ENCODE results near the gene DNAJC22. TPM values are rescaled to one million over a fixed set of nuclear protein-coding genes. Genes with fewer than 3 reads are reported as not detected.
"Not testable (repeated sequence)": the region's sequence is repeated elsewhere in the genome, so short reads cannot be mapped to it uniquely, and the experiment has no call there.

Gene DNAJC22
- total RNA-seq = not detected

- H3K27me3 ChIP-seq (ENCODE audit: control insufficient read depth in 3 of 3, insufficient read depth in 3 of 3, low read length in 3 of 3) = peaks cover 68 to 77% (median 72%) of the 10 kb centered on the region in 3 donors
These were observed at the start of gene DNAJC22 for GRCh38 chr12:49346659-49347310. Gene DNAJC22 (plus strand): TSS chr12:49346888. CDS start chr12:49348873, 1,985 bp downstream.

GRCh38 chr12:49297695-49298060 is 49.0 kb upstream of the DNAJC22 start:
- Histone ChIP-seq H3K4me3 (ENCODE audit: low read length in 3 of 3) (no peak overlapping the region), H3K9ac (ENCODE audit: low read depth in 1 of 3, low read length in 3 of 3) (no peak overlapping the region), H3K36me3 (ENCODE audit: control insufficient read depth in 3 of 3, insufficient read depth in 3 of 3, low read length in 3 of 3) (no peaks in the 10 kb centered on the region), H3K27me3 (ENCODE audit: control insufficient read depth in 3 of 3, insufficient read depth in 3 of 3, low read length in 3 of 3) (peaks cover 42 to 51% (median 43%) of the 10 kb centered on the region in 3 donors), H3K27ac (ENCODE audit: low read depth, low read length) (no peak overlapping the region), H3K9me3 (ENCODE audit: control insufficient read depth in 3 of 3, low read length in 3 of 3) (no peaks in the 10 kb centered on the region), H3K4me1 (ENCODE audit: control insufficient read depth in 3 of 3, insufficient read depth in 3 of 3, low read length in 3 of 3) (peaks cover 10 to 14% (median 12%) of the 10 kb centered on the region in 3 donors)

More at GRCh38 chr12:49346659-49347310, at the start of gene DNAJC22:
- Histone ChIP-seq H3K4me1 (ENCODE audit: control insufficient read depth in 3 of 3, insufficient read depth in 3 of 3, low read length in 3 of 3) (peaks cover 42 to 51% (median 44%) of the 10 kb centered on the region in 3 donors), H3K27ac (ENCODE audit: low read depth, low read length) (no peak within 1 kb of the TSS), H3K9me3 (ENCODE audit: control insufficient read depth in 3 of 3, low read length in 3 of 3) (no peaks in the 10 kb centered on the region), H3K4me3 (ENCODE audit: low read length in 3 of 3) (peak within 1 kb of the TSS; percentile 56 to 66 (median 63)), H3K9ac (ENCODE audit: low read depth in 1 of 3, low read length in 3 of 3) (peak within 1 kb of the TSS; percentile 12 to 62 (median 23)), H3K36me3 (ENCODE audit: control insufficient read depth in 3 of 3, insufficient read depth in 3 of 3, low read length in 3 of 3) (no peaks in the 10 kb centered on the region)

GRCh38 chr12:49298160-49298559 is 48.5 kb upstream of the DNAJC22 start:
- Histone ChIP-seq H3K4me3 (ENCODE audit: low read length in 3 of 3) (no peak overlapping the region), H3K27me3 (ENCODE audit: control insufficient read depth in 3 of 3, insufficient read depth in 3 of 3, low read length in 3 of 3) (peaks cover 42 to 50% (median 43%) of the 10 kb centered on the region in 3 donors), H3K9me3 (ENCODE audit: control insufficient read depth in 3 of 3, low read length in 3 of 3) (no peaks in the 10 kb centered on the region), H3K36me3 (ENCODE audit: control insufficient read depth in 3 of 3, insufficient read depth in 3 of 3, low read length in 3 of 3) (no peaks in the 10 kb centered on the region), H3K4me1 (ENCODE audit: control insufficient read depth in 3 of 3, insufficient read depth in 3 of 3, low read length in 3 of 3) (peaks cover 10 to 12% (median 11%) of the 10 kb centered on the region in 3 donors), H3K27ac (ENCODE audit: low read depth, low read length) (no peak overlapping the region), H3K9ac (ENCODE audit: low read depth in 1 of 3, low read length in 3 of 3) (no peak overlapping the region)

- Histone ChIP-seq H3K27me3 (ENCODE audit: control insufficient read depth in 3 of 3, insufficient read depth in 3 of 3, low read length in 3 of 3) (peaks cover 23 to 28% (median 24%) of the 10 kb centered on the region in 3 donors), H3K27ac (ENCODE audit: low read depth, low read length) (no peak overlapping the region), H3K4me1 (ENCODE audit: control insufficient read depth in 3 of 3, insufficient read depth in 3 of 3, low read length in 3 of 3) (peaks cover 5 to 6% (median 5%) of the 10 kb centered on the region in 3 donors)
These were observed 44.9 kb upstream of the DNAJC22 start for GRCh38 chr12:49301760-49302159.

GRCh38 chr12:49304161-49304560 is 42.5 kb upstream of the DNAJC22 start:
- peaks cover 2 to 8% (median 4%) of the 10 kb centered on the region in 3 donors for H3K27me3 ChIP-seq (ENCODE audit: control insufficient read depth in 3 of 3, insufficient read depth in 3 of 3, low read length in 3 of 3)

More at GRCh38 chr12:49301760-49302159, 44.9 kb upstream of the DNAJC22 start:
- Histone ChIP-seq H3K4me3 (ENCODE audit: low read length in 3 of 3) (no peak overlapping the region), H3K9ac (ENCODE audit: low read depth in 1 of 3, low read length in 3 of 3) (no peak overlapping the region), H3K9me3 (ENCODE audit: control insufficient read depth in 3 of 3, low read length in 3 of 3) (no peaks in the 10 kb centered on the region), H3K36me3 (ENCODE audit: control insufficient read depth in 3 of 3, insufficient read depth in 3 of 3, low read length in 3 of 3) (no peaks in the 10 kb centered on the region)

GRCh38 chr12:49305762-49306510 is 40.8 kb upstream of the DNAJC22 start:
- H3K4me3 ChIP-seq (ENCODE audit: low read length in 3 of 3) = no peak overlapping the region
- no peak overlapping the region for H3K27ac ChIP-seq (ENCODE audit: low read depth, low read length)
- peaks cover 2 to 4% (median 3%) of the 10 kb centered on the region in 3 donors for H3K27me3 ChIP-seq (ENCODE audit: control insufficient read depth in 3 of 3, insufficient read depth in 3 of 3, low read length in 3 of 3)
- H3K9ac ChIP-seq (ENCODE audit: low read depth in 1 of 3, low read length in 3 of 3) = no peak overlapping the region
- no peaks in the 10 kb centered on the region for H3K4me1 ChIP-seq (ENCODE audit: control insufficient read depth in 3 of 3, insufficient read depth in 3 of 3, low read length in 3 of 3)
- no peaks in the 10 kb centered on the region for H3K36me3 ChIP-seq (ENCODE audit: control insufficient read depth in 3 of 3, insufficient read depth in 3 of 3, low read length in 3 of 3)
- no peaks in the 10 kb centered on the region for H3K9me3 ChIP-seq (ENCODE audit: control insufficient read depth in 3 of 3, low read length in 3 of 3)

More at GRCh38 chr12:49304161-49304560, 42.5 kb upstream of the DNAJC22 start:
- no peak overlapping the region for H3K9ac ChIP-seq (ENCODE audit: low read depth in 1 of 3, low read length in 3 of 3)
- H3K4me1 ChIP-seq (ENCODE audit: control insufficient read depth in 3 of 3, insufficient read depth in 3 of 3, low read length in 3 of 3) = no peaks in the 10 kb centered on the region
- H3K36me3 ChIP-seq (ENCODE audit: control insufficient read depth in 3 of 3, insufficient read depth in 3 of 3, low read length in 3 of 3) = no peaks in the 10 kb centered on the region
- H3K27ac ChIP-seq (ENCODE audit: low read depth, low read length) = no peak overlapping the region
- no peak overlapping the region for H3K4me3 ChIP-seq (ENCODE audit: low read length in 3 of 3)
- H3K9me3 ChIP-seq (ENCODE audit: control insufficient read depth in 3 of 3, low read length in 3 of 3) = no peaks in the 10 kb centered on the region

- Histone ChIP-seq H3K36me3 (ENCODE audit: control insufficient read depth in 3 of 3, insufficient read depth in 3 of 3, low read length in 3 of 3) (no peaks in the 10 kb centered on the region), H3K9ac (ENCODE audit: low read depth in 1 of 3, low read length in 3 of 3) (no peak overlapping the region), H3K9me3 (ENCODE audit: control insufficient read depth in 3 of 3, low read length in 3 of 3) (no peaks in the 10 kb centered on the region), H3K4me1 (ENCODE audit: control insufficient read depth in 3 of 3, insufficient read depth in 3 of 3, low read length in 3 of 3) (no peaks in the 10 kb centered on the region), H3K27ac (ENCODE audit: low read depth, low read length) (no peak overlapping the region), H3K4me3 (ENCODE audit: low read length in 3 of 3) (no peak overlapping the region), H3K27me3 (ENCODE audit: control insufficient read depth in 3 of 3, insufficient read depth in 3 of 3, low read length in 3 of 3) (peaks cover 0 to 2% (median 0%) of the 10 kb centered on the region in 3 donors)
These were observed 37.3 kb upstream of the DNAJC22 start for GRCh38 chr12:49309386-49309785.

- H3K4me3 ChIP-seq (ENCODE audit: low read length in 3 of 3); H3K36me3 ChIP-seq (ENCODE audit: control insufficient read depth in 3 of 3, insufficient read depth in 3 of 3, low read length in 3 of 3); H3K27ac ChIP-seq (ENCODE audit: low read depth, low read length); H3K27me3 ChIP-seq (ENCODE audit: control insufficient read depth in 3 of 3, insufficient read depth in 3 of 3, low read length in 3 of 3); H3K4me1 ChIP-seq (ENCODE audit: control insufficient read depth in 3 of 3, insufficient read depth in 3 of 3, low read length in 3 of 3); H3K9me3 ChIP-seq (ENCODE audit: control insufficient read depth in 3 of 3, low read length in 3 of 3); H3K9ac ChIP-seq (ENCODE audit: low read depth in 1 of 3, low read length in 3 of 3): not testable (repeated sequence)
These were observed 36.2 kb upstream of the DNAJC22 start for GRCh38 chr12:49310451-49311000.

GRCh38 chr12:49314811-49315210 is 31.9 kb upstream of the DNAJC22 start:
- H3K4me1 ChIP-seq (ENCODE audit: control insufficient read depth in 3 of 3, insufficient read depth in 3 of 3, low read length in 3 of 3) = no peaks in the 10 kb centered on the region
- no peak overlapping the region for H3K9ac ChIP-seq (ENCODE audit: low read depth in 1 of 3, low read length in 3 of 3)

GRCh38 chr12:49317118-49317517 is 29.6 kb upstream of the DNAJC22 start:
- not testable (repeated sequence) for H3K9ac ChIP-seq (ENCODE audit: low read depth in 1 of 3, low read length in 3 of 3); H3K4me1 ChIP-seq (ENCODE audit: control insufficient read depth in 3 of 3, insufficient read depth in 3 of 3, low read length in 3 of 3); H3K4me3 ChIP-seq (ENCODE audit: low read length in 3 of 3); H3K36me3 ChIP-seq (ENCODE audit: control insufficient read depth in 3 of 3, insufficient read depth in 3 of 3, low read length in 3 of 3); H3K9me3 ChIP-seq (ENCODE audit: control insufficient read depth in 3 of 3, low read length in 3 of 3); H3K27me3 ChIP-seq (ENCODE audit: control insufficient read depth in 3 of 3, insufficient read depth in 3 of 3, low read length in 3 of 3); H3K27ac ChIP-seq (ENCODE audit: low read depth, low read length)

More at GRCh38 chr12:49314811-49315210, 31.9 kb upstream of the DNAJC22 start:
- no peak overlapping the region for H3K4me3 ChIP-seq (ENCODE audit: low read length in 3 of 3)
- no peak overlapping the region for H3K27ac ChIP-seq (ENCODE audit: low read depth, low read length)
- no peaks in the 10 kb centered on the region for H3K36me3 ChIP-seq (ENCODE audit: control insufficient read depth in 3 of 3, insufficient read depth in 3 of 3, low read length in 3 of 3)
- no peaks in the 10 kb centered on the region for H3K9me3 ChIP-seq (ENCODE audit: control insufficient read depth in 3 of 3, low read length in 3 of 3)
- no peaks in the 10 kb centered on the region for H3K27me3 ChIP-seq (ENCODE audit: control insufficient read depth in 3 of 3, insufficient read depth in 3 of 3, low read length in 3 of 3)

All from skeletal muscle tissue (tissue), 4 donors.